ENCODE results near the gene CCDC172.

CCDC172 gene, protein sequence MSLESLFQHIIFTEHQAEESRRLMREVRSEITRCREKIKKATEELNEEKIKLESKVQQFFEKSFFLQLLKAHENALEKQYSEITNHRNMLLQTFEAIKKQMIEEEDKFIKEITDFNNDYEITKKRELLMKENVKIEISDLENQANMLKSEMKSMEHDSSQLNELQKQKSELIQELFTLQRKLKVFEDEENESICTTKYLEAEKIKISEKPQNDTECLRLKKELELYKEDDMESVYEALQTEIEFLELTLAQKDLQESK

DNA sequence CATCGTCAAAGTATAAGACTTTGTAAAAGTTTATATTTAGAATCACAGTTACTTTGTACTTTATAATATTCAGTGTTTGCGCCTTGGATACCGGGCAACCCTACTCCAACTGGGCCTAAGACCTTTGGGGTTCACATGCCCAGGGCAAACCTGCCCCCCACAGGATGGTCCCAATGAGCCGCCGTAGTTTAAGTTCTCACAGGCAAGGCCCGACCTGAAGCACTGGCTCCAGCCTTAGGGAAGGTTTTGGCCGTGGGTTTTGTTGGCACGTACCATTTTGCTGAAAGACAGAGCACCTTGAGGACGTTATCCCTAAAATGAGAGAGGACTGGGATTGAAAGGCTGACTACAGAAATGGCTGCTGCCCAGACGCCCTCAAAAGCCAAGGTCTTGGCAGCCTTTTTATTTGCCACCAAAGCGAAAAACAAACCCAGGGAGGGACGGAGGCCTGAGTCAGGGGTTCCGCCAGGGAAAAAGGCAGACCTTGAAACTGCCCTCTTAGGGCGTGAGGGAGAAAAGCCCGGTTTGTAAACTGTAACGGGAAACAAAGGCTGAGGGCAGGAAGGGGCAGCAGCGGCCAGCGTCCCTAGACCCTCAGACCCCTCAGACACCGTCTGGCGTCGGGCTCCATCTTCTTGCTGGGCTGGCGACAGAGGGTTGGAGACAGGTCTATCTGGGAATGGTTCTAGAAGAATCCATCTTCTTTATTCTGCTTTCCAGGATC lies at the start of gene CCDC172:
Gene CCDC172 (plus strand): TSS at position 222 of the 724 bp plus-strand sequence. CDS start 564 bp downstream, outside the sequence.
- no peak for DNase-seq

- no peak for DNase-seq
Measured at GRCh38 chr10:116276981-116277380, 47.3 kb upstream of the CCDC172 start.

- no peak for DNase-seq
Measured at GRCh38 chr10:116278846-116279245, 45.4 kb upstream of the CCDC172 start.

GRCh38 chr10:116281775-116282174 lies 42.5 kb upstream of the CCDC172 start:
- DNase-seq: no peak

GRCh38 chr10:116286626-116287200 lies 37.5 kb upstream of the CCDC172 start:
- no peak for DNase-seq

DNA sequence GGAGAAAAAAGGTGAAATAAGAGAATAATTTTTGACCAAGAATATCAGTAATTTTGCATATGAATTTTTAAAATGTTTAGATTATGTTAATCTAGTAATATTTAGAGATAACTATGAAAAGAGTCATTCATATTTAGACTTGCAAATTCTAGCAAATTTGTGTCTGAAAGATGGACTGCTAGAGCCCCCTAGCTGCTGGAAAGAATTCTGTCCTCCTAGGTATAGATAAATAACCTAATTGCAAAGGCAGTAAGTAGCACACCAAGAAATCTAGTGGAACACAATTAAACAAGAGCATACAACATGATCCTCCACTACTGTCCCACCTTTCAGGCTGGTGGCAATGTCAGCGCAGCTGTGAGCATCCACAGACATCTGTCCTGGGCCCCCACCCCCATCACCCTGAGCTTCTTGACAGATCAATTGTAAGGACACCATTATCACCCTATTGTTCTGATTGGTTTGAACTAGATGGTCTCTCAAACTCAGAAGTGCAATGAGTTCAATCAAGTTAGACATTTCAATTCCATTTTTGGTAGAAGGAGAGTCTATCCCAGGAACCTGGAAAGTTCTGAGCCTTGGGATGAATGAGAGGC lies 36.2 kb upstream of the CCDC172 start:
- peak; percentile 4 to 37 for DNase-seq

DNA sequence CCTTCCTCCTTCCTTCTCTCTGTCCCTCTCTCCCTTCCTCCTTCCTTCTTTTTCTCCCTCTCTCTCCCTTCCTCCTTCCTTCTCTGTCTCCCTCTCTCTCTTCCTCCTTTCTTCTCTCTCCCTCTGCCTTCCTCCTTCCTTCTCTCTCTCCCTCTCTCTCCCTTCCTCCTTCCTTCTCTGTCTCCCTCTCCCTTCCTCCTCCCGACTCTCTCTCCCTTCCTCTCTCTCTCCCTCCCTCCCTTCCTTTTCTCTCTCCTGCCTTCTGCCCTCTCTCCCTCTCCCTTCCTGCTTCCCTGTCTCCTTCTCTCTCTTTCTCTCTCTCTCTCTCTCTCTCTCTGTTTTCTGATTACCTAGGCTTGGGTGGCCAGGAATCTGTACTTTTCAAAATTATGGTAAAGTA lies 34.6 kb upstream of the CCDC172 start:
- DNase-seq: no peak

- no peak for DNase-seq
Measured at GRCh38 chr10:116292493-116292892, 31.8 kb upstream of the CCDC172 start.

DNA sequence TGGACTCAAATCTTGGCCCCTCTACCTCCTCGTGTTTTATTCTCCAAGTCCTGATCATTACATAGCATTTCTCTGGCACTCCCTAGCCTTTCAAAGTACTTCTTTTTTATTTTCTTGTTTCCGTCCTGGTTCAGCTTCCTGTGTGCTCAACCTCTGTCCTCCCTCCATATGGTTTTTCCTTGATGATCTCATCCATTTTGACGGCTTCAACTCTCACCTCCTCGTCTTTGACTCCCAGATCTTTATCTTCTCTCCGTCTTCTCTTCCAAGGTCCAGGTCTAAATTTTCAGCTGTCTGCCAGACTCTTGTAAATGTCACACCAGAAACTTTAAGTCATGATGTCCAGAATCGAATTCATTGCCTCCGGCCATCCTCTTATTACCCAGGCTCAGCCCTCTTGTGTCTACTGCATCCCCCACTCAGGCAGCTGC lies 27.9 kb upstream of the CCDC172 start:
- no peak for DNase-seq

DNA sequence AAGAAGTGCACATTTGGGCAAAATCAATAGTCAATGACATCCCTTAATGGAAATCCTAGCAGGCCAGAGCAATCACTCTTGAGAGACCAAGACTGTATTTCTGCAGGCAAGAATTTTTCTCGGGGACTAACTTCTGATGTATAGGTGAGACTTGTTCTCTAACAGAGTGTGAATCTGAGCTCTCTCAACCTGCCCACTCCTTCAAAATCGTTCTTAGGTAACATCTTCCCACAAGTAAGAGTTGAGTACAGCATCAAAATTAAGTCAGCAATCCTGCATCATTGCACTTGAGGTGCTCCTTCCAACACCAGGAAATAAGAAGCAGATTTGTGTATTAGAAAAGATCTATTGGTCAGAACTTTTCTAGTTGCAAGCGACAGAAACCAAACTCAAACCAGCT lies 25.7 kb upstream of the CCDC172 start:
- DNase-seq: no peak

DNA sequence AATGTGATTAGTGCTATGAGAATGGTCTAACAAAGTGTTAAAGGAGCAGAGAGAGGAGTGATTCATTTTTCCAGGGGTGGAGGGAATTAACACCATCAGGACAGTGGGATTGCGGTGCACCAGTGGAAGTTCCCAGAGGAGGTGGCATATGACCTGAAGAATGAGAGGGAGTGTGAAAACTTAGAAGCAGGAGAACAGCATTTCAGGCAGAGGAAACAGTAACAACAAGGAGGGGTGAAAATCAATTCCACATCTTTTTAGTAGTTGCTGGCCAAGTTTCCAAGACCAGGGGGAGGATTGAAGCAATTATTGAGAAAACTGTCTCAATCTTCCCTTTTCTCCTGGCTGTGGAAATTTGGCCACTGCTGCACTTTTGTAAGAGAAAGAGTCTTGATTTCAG lies 23.7 kb upstream of the CCDC172 start:
- DNase-seq: no peak

- no peak for DNase-seq
Measured at GRCh38 chr10:116304923-116305322, 19.3 kb upstream of the CCDC172 start.

GRCh38 chr10:116306847-116307246 lies 17.4 kb upstream of the CCDC172 start:
- no peak for DNase-seq

- no peak for DNase-seq
Measured at GRCh38 chr10:116307455-116307854, 16.8 kb upstream of the CCDC172 start.

GRCh38 chr10:116311016-116311415 lies 13.2 kb upstream of the CCDC172 start:
- DNase-seq: no peak

DNA sequence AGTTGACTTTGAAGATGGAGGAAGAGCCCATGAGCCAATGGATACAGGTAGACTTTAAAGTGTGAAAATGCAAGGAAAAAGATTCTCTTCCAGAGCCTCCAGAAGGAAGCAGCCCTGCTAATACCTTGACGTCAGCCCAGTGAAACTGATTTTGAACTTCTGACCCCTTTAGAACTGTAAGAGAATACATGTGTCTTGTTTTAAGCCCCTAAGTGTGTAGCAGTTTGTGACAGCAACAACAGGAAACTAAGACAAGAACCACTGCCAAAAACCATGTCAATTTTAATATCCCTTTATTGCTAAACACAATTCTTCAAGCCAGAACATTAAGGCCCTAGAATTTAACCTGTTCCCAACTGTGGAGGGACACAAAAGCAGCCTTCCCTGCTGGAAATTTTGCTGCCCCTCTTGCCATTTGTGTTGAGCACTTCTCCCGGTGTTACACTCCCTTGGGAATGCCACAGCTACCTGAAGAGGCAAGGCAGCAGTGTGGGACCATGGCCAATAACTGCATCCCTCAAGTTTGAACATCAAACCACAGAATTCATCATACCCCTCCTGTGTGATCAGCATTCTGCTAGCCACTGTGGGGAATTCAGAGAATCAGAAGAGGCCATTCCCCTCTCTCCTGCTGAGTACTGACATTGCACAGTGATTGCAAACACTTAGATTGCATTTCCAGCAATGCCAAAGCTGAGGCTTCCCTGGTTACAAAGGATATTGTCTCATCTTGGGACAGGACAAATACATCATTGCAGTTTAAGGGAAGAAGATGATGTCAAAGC lies 12.3 kb upstream of the CCDC172 start:
- DNase-seq: no peak

- DNase-seq: no peak
Measured at GRCh38 chr10:116312548-116312947, 11.7 kb upstream of the CCDC172 start.

- DNase-seq: no peak
Measured at GRCh38 chr10:116316503-116316902, 7.7 kb upstream of the CCDC172 start.

DNA sequence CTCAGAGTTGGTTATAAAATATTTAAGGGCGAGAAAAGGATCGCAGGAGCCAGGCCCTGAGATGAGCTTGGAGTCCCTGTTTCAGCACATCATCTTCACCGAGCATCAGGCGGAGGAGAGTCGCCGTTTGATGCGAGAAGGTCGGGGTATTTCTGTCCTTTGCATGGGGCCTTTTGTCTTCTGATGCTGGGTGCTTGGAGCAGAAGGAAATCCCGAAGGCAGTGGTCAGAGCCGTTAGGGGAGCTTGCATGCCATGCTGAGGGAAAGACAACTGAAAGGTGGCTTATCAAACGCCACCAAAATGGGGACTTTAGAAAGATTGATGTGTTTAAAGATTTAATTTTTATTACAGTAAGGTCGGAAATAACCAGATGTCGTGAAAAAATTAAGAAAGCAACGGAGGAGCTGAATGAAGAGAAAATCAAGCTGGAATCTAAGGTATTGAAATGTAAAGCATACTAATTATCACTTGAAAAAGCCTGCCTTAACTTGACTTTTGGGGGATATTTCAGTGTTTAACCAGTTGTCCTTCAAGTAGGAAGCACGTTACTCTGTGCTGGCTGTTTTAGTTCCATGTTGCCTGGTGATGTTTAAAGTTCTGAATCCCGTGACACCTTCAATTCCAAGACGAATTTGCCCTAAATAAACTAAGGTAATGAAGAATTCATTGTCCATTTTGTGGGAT lies 845 bp downstream of the CCDC172 start:
- DNase-seq: no peak

DNA sequence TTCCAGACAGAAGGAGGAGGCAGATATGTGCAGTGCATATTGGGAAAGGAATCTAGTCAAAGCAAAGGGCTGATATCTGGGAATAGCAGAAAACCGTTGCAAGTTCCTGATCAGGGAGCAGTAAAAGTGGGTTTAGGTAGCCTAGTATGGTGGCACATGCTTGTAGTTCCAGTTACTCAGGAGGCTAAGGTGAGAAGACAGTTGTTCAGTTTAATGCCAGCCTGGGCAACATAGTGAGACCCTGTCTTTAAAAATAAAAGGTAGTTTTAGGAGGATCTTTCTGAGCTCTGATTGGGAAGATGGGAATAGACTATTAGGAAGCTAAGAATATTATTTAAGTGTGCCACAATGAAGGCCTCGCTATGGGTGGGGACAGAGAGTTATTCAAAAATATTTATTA lies 1.7 kb downstream of the CCDC172 start:
- no peak for DNase-seq

GRCh38 chr10:116329153-116329552 lies 4.9 kb downstream of the CCDC172 start:
- DNase-seq: no peak

GRCh38 chr10:116331815-116332214 lies 7.6 kb downstream of the CCDC172 start:
- DNase-seq: no peak
